H1 (cell line): ENCODE data around the gene LFNG.

Experiments
- HDAC6 ChIP-seq: IDR thresholded peaks from one replicate; pipeline ENCODE4 v1.7.1; 2012; ENCODE audit warnings: low read depth, mild to moderate bottlenecking, inconsistent platforms, low read length, moderate library complexity
- SUZ12 ChIP-seq: fragments of 200-600 bp; sonication (generic); IDR thresholded peaks from 2 replicates; pipeline ENCODE4 v1.6.1; 2012; ENCODE audit warnings: mild to moderate bottlenecking, inconsistent platforms, low read length, moderate library complexity, mixed read lengths
- TF ChIP-seq, protein P1 (sequence below): IDR thresholded peaks from 2 replicates; pipeline ENCODE4 v1.6.1; 2012; ENCODE audit warnings: inconsistent platforms

DNA sequence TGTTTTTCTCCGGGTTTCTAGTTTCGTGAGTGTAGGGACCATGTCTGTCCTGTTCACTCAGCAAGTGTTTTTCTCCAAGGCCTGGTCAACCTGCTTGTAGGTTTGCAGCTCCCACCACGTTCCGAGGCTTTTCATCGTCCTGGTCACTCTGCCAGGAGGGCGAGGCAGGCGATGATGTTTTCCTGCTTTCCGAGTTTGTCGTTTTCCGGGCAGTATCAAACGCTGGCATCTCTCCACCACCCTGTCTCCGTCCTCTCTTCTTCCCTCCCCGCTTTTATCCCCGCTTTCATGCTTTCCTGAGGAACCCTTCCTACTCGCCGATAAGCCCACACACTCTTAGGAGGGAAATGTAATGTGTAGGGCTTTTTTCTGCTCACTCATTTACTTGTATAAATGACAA lies 50.4 kb downstream of the LFNG start:
- TF ChIP-seq HDAC6 (no peak), SUZ12 (no peak)
- TF ChIP-seq, protein P1, sequence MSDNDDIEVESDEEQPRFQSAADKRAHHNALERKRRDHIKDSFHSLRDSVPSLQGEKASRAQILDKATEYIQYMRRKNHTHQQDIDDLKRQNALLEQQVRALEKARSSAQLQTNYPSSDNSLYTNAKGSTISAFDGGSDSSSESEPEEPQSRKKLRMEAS, result no peak
